ENCODE data around the gene ATP6V0B.

ATP6V0B gene

GRCh38 chr1:43994794-43995790, 20.3 kb downstream of the ATP6V0B start:
- no peak overlapping the region for H3K27ac ChIP-seq
- TF ChIP-seq CTCF (conservative IDR thresholded peaks at IDR 0.05): peak; percentile 32

- no peak for TF ChIP-seq CTCF (conservative IDR thresholded peaks at IDR 0.05)
- no peak overlapping the region for H3K27ac ChIP-seq
Observed at GRCh38 chr1:43995984-43996732, 21.4 kb downstream of the ATP6V0B start.

- H3K27ac ChIP-seq: no peak overlapping the region
- TF ChIP-seq CTCF (conservative IDR thresholded peaks at IDR 0.05): no peak
Observed at GRCh38 chr1:43996733-43997115, 22.0 kb downstream of the ATP6V0B start.

- no peak for TF ChIP-seq CTCF (conservative IDR thresholded peaks at IDR 0.05)
- no peak overlapping the region for H3K27ac ChIP-seq
Observed at GRCh38 chr1:43997295-43997999, 22.7 kb downstream of the ATP6V0B start.

- TF ChIP-seq CTCF (conservative IDR thresholded peaks at IDR 0.05): no peak
- no peak overlapping the region for H3K27ac ChIP-seq
Observed at GRCh38 chr1:43998000-43998378, 23.2 kb downstream of the ATP6V0B start.

GRCh38 chr1:43999455-43999854, 24.7 kb downstream of the ATP6V0B start:
- TF ChIP-seq CTCF (conservative IDR thresholded peaks at IDR 0.05): no peak
- H3K27ac ChIP-seq: no peak overlapping the region
